ENCODE data around the gene OPCML.

Gene OPCML

GRCh38 chr11:132994966-132995365 is 537.3 kb downstream of the OPCML start:
- TF ChIP-seq ZNF274 (IDR thresholded peaks at IDR 0.05; ENCODE audit: low read depth, low read length), result no peak
- H3K4me3 ChIP-seq (ENCODE audit: low read length), result no peak overlapping the region

- TF ChIP-seq ZNF274 (IDR thresholded peaks at IDR 0.05; ENCODE audit: low read depth, low read length), result no peak
- no peak overlapping the region for H3K4me3 ChIP-seq (ENCODE audit: low read length)
Measured at GRCh38 chr11:132993991-132994502, 538.3 kb downstream of the OPCML start.

- H3K4me3 ChIP-seq (ENCODE audit: low read length), result no peak overlapping the region
- TF ChIP-seq ZNF274 (IDR thresholded peaks at IDR 0.05; ENCODE audit: low read depth, low read length), result no peak
Measured at GRCh38 chr11:132992838-132993631, 539.3 kb downstream of the OPCML start.

- no peak for TF ChIP-seq ZNF274 (IDR thresholded peaks at IDR 0.05; ENCODE audit: low read depth, low read length)
Measured at GRCh38 chr11:132988411-132988810, 543.9 kb downstream of the OPCML start.

GRCh38 chr11:132987936-132988335 is 544.4 kb downstream of the OPCML start:
- no peak for TF ChIP-seq ZNF274 (IDR thresholded peaks at IDR 0.05; ENCODE audit: low read depth, low read length)
- no peak overlapping the region for H3K4me3 ChIP-seq (ENCODE audit: low read length)

More at GRCh38 chr11:132988411-132988810, 543.9 kb downstream of the OPCML start:
- no peak overlapping the region for H3K4me3 ChIP-seq (ENCODE audit: low read length)

GRCh38 chr11:132983641-132983978 is 548.7 kb downstream of the OPCML start:
- TF ChIP-seq ZNF274 (IDR thresholded peaks at IDR 0.05; ENCODE audit: low read depth, low read length), result no peak
- H3K4me3 ChIP-seq (ENCODE audit: low read length), result no peak overlapping the region

- no peak overlapping the region for H3K4me3 ChIP-seq (ENCODE audit: low read length)
- TF ChIP-seq ZNF274 (IDR thresholded peaks at IDR 0.05; ENCODE audit: low read depth, low read length), result no peak
Measured at GRCh38 chr11:132982772-132983640, 549.3 kb downstream of the OPCML start.

GRCh38 chr11:132981131-132981956 is 551.0 kb downstream of the OPCML start:
- no peak overlapping the region for H3K4me3 ChIP-seq (ENCODE audit: low read length)
- no peak for TF ChIP-seq ZNF274 (IDR thresholded peaks at IDR 0.05; ENCODE audit: low read depth, low read length)

GRCh38 chr11:132980670-132981069 is 551.6 kb downstream of the OPCML start:
- no peak for TF ChIP-seq ZNF274 (IDR thresholded peaks at IDR 0.05; ENCODE audit: low read depth, low read length)
- H3K4me3 ChIP-seq (ENCODE audit: low read length), result no peak overlapping the region

GRCh38 chr11:132977746-132978145 is 554.6 kb downstream of the OPCML start:
- H3K4me3 ChIP-seq (ENCODE audit: low read length), result no peak overlapping the region
- no peak for TF ChIP-seq ZNF274 (IDR thresholded peaks at IDR 0.05; ENCODE audit: low read depth, low read length)

GRCh38 chr11:132977241-132977640 is 555.1 kb downstream of the OPCML start:
- no peak for TF ChIP-seq ZNF274 (IDR thresholded peaks at IDR 0.05; ENCODE audit: low read depth, low read length)
- H3K4me3 ChIP-seq (ENCODE audit: low read length), result no peak overlapping the region

GRCh38 chr11:132976115-132976514 is 556.2 kb downstream of the OPCML start:
- H3K4me3 ChIP-seq (ENCODE audit: low read length), result no peak overlapping the region
- TF ChIP-seq ZNF274 (IDR thresholded peaks at IDR 0.05; ENCODE audit: low read depth, low read length), result no peak

GRCh38 chr11:132973686-132974085 is 558.6 kb downstream of the OPCML start:
- TF ChIP-seq ZNF274 (IDR thresholded peaks at IDR 0.05; ENCODE audit: low read depth, low read length), result no peak
- no peak overlapping the region for H3K4me3 ChIP-seq (ENCODE audit: low read length)

- TF ChIP-seq ZNF274 (IDR thresholded peaks at IDR 0.05; ENCODE audit: low read depth, low read length), result no peak
- H3K4me3 ChIP-seq (ENCODE audit: low read length), result no peak overlapping the region
Measured at GRCh38 chr11:132972565-132972964, 559.7 kb downstream of the OPCML start.
